ENCODE measurements around the gene MYZAP. TPM values are rescaled to one million over a fixed set of nuclear protein-coding genes. Genes with fewer than 3 reads are reported as not detected.

The MYZAP gene
- total and polyA plus RNA-seq, 2 of the 8 experiments (the other 6 are each of a cell fraction or from before 2014, with no cell fraction given), result 0.41 to 0.65 TPM

DNA sequence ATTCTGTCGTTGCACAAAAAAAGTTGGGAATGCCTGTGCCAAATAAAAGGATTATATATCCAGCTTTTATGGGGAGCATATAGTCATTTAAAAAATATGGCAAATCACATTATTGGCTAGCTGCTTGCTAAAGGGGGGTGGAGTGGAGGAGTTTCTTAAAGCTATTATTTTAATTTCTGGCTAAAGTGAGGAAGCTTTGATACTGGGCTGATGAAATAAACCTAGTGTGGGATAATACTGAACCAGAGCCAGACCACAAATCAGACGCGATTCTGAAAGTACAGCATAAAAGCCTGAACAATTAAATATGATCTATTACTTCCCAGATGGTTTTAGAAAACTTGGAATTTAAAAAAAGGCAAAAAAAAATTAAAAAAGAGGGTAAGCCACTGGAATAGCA, 129.2 kb downstream of the MYZAP start:
- CTCF ChIA-PET (ENCODE audit: partially characterized antibody), result interaction anchor here (0.9 to 2.2 kb wide), 7 partner anchors 9 to 462 kb away, joined by 3 to 6 read pairs (median 4); no protein-coding TSS in a partner anchor
- Histone ChIP-seq H3K23me2 (ENCODE audit: low read depth, low read length) (no peaks in the 10 kb centered on the region; the same call in 1 of the 2 replicates), H3K23ac (ENCODE audit: insufficient read length) (no peak overlapping the region), H3K9ac (replicated peaks in 1 of 4; ENCODE audit: extremely low read depth in 1 of 4, low read depth in 3 of 4, low read length in 3 of 4) (no peak overlapping the region), H4K5ac (ENCODE audit: insufficient read length, low read depth, low read length) (no peak overlapping the region), H3K79me2 (ENCODE audit: control insufficient read depth in 1 of 2, insufficient read depth in 2 of 2, low read length in 2 of 2) (no peaks in the 10 kb centered on the region), H2BK5ac (ENCODE audit: low read depth, low read length) (no peak overlapping the region), H3K4me2 (ENCODE audit: insufficient read depth in 1 of 2, low read depth in 2 of 2, low read length in 2 of 2) (no peak overlapping the region), H4K8ac (ENCODE audit: extremely low read depth, insufficient read depth, low read length) (no peak overlapping the region), H3K4me1 (replicated peaks in 1 of 4; ENCODE audit: control insufficient read depth in 3 of 4, insufficient read depth in 4 of 4, low read length in 3 of 4) (no peaks in the 10 kb centered on the region), H3K4ac (replicated peaks; ENCODE audit: insufficient read length, low read depth, low read length) (no peak overlapping the region), H4K91ac (replicated peaks; ENCODE audit: insufficient read length, low read length) (no peak overlapping the region), H3K79me1 (ENCODE audit: low read depth, low read length) (no peaks in the 10 kb centered on the region), H3K4me3 (ENCODE audit: extremely low read depth in 1 of 4, insufficient read depth in 2 of 4, low read depth in 3 of 4, low read length in 4 of 4) (no peak overlapping the region), H2BK12ac (ENCODE audit: low read depth, low read length) (no peak overlapping the region), H2AFZ (ENCODE audit: low read length) (no peak overlapping the region), H2BK15ac (ENCODE audit: low read length) (no peak overlapping the region), H3K9me3 (ENCODE audit: insufficient read depth in 2 of 2, low read depth in 1 of 2, low read length in 1 of 2) (no peaks in the 10 kb centered on the region), H3K18ac (ENCODE audit: extremely low read depth, low read length) (no peak overlapping the region), H3K27me3 (replicated peaks in 1 of 4; ENCODE audit: control insufficient read depth in 3 of 4, extremely low read depth in 1 of 4, insufficient read depth in 3 of 4, low read length in 3 of 4) (no peaks in the 10 kb centered on the region), H2BK120ac (replicated peaks; ENCODE audit: low read depth, low read length) (no peak overlapping the region), H3K56ac (replicated peaks; ENCODE audit: insufficient read length, low read depth, low read length) (no peak overlapping the region), H3K14ac (ENCODE audit: insufficient read length) (no peak overlapping the region), H2BK20ac (ENCODE audit: low read length) (no peak overlapping the region), H2AK5ac (ENCODE audit: low read depth, low read length) (no peak overlapping the region), H3K27ac (ENCODE audit: low read depth, low read length) (no peak overlapping the region), H3K36me3 (ENCODE audit: control insufficient read depth in 2 of 4, insufficient read depth in 4 of 4, low read length in 3 of 4) (peaks cover 0 to 2% (median 0%) of the 10 kb centered on the region in 4 experiments; a peak in 1 of 8 replicates), H4K20me1 (replicated peaks in 1 of 2; ENCODE audit: control insufficient read depth in 1 of 2, insufficient read depth in 2 of 2, low read length in 2 of 2) (no peaks in the 10 kb centered on the region)
- 94% methylated on average over 3 of the region's 3 CpGs; no CpG with 5 or more reads in 1 of the 2 experiments for WGBS, 2 experiments (ENCODE audit: extremely low coverage in 1 of 2, insufficient coverage in 1 of 2, insufficient read length in 1 of 2, insufficient replicate concordance in 2 of 2, low coverage in 1 of 2, low lambda C conversion rate in 2 of 2, missing lambda C conversion rate in 1 of 2)
- DNase-seq (ENCODE audit: low read depth in 1 of 2, low spot score in 2 of 2) (no peak), FAIRE-seq (no peak)
- no peak for TF ChIP-seq POLR2AphosphoS5 (IDR thresholded peaks at IDR 0.05; ENCODE audit: low read depth, low read length)
- POLR2A ChIA-PET (ENCODE audit: partially characterized antibody), result interaction anchor here (0.9 kb wide), 1 partner anchor 15 kb away, joined by 3 read pairs; the partner anchor contains the start of gene POLR2M

Data from H1 (cell line).